Measurements from ENCODE around the gene LRRC9. TPM values are rescaled to one million over a fixed set of nuclear protein-coding genes. Genes with fewer than 3 reads are reported as not detected.
A peak's percentile ranks its signal among the peaks of the same experiment; 100 is the strongest.

Gene LRRC9
- total RNA-seq, 1 donor from 2014 or later = not detected

DNA sequence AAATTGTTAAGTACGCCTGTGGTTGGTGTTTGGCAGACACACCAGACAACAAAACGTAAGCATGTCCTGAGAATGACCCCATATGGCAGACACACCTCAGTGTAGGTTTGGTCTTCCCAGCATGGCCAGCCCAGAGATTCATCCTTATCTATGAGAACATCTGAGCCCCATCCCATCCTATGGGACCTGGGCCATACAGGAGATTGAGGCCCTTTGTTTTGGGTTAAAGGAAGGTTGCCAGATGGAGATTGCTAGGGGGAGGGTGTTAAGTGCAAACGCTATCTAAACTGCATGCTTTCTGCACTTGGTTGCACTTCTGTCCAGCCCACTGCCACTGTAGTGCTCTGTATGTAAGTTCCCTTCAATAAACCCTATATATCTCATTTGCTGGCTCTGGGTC, 167.7 kb downstream of the LRRC9 start:
- Histone ChIP-seq H3K4me3 (no peak overlapping the region), H3K9me3 (no peaks in the 10 kb centered on the region), H3K27ac (no peak overlapping the region), H3K27me3 (ENCODE audit: low read depth) (no peaks in the 10 kb centered on the region), H3K4me1 (peaks cover 12% of the 10 kb centered on the region), H3K36me3 (no peaks in the 10 kb centered on the region)
- TF ChIP-seq, protein P1, sequence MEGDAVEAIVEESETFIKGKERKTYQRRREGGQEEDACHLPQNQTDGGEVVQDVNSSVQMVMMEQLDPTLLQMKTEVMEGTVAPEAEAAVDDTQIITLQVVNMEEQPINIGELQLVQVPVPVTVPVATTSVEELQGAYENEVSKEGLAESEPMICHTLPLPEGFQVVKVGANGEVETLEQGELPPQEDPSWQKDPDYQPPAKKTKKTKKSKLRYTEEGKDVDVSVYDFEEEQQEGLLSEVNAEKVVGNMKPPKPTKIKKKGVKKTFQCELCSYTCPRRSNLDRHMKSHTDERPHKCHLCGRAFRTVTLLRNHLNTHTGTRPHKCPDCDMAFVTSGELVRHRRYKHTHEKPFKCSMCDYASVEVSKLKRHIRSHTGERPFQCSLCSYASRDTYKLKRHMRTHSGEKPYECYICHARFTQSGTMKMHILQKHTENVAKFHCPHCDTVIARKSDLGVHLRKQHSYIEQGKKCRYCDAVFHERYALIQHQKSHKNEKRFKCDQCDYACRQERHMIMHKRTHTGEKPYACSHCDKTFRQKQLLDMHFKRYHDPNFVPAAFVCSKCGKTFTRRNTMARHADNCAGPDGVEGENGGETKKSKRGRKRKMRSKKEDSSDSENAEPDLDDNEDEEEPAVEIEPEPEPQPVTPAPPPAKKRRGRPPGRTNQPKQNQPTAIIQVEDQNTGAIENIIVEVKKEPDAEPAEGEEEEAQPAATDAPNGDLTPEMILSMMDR (IDR thresholded peaks at IDR 0.05) = no peak
- DNase-seq (no peak), ATAC-seq (no peak)
- intact Hi-C loops (cut with DNase I) = no loop called here

DNA sequence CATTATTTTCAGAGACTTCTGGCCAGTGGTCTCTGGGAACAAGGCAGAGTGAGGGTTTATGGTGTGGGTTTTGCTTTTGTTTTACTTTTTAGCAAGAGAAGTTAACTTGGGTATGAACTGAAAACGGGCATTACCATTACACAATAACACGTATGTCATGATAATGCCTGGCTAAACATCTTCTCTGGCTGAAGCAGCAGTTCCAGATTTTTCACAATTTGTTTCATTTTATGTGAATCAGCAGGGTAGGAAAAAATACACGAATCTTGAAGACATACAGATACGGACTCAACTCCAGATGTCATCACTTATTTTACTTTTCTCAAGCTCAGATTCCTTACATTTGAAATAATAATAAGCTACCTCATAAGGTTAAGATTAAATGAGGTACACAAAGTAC, 169.3 kb downstream of the LRRC9 start:
- TF ChIP-seq, protein P1 (IDR thresholded peaks at IDR 0.05) = no peak
- intact Hi-C loops (cut with DNase I) = no loop called here
- no peaks in the 10 kb centered on the region for H3K9me3 ChIP-seq
- H3K27ac ChIP-seq = no peak overlapping the region
- H3K27me3 ChIP-seq (ENCODE audit: low read depth) = no peaks in the 10 kb centered on the region
- DNase-seq (no peak), ATAC-seq (no peak)
- H3K36me3 ChIP-seq = no peaks in the 10 kb centered on the region
- H3K4me1 ChIP-seq = peaks cover 27% of the 10 kb centered on the region
- H3K4me3 ChIP-seq = no peak overlapping the region

DNA sequence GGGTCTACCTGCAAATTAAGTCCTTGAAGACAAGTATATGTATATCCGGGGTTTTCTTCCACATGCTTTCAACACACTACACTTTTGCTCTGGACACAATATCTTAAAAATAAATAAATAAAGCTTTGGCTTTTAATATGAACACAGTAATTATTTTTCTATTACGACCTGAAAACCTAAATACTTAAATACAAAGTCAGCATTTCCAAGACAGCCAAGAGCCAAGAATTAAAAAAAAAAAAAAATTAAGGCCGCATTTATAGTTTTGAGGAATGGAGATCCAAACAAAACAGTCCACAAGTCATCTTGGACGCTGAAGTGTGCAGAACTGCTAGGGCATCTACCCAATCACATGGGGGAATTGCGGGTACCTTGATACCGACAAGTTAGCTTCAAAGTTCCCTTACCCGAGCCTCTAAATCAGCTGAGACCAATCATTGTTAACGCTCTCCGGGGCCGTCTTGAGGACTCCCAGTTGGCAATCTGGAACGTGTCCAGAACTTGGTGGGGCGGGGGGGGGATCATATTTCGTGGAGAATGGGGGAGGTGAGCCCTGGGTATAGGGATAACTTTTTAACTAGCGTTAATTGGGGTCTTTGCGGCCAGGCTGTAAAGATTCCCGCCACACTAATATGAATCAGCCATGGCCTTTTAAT, 171.0 kb downstream of the LRRC9 start:
- no peaks in the 10 kb centered on the region for H3K9me3 ChIP-seq
- intact Hi-C loops (cut with DNase I) = no loop called here
- H3K4me3 ChIP-seq = peak overlapping the region; percentile 78
- peak; percentile 31 to 54 for ATAC-seq
- peaks cover 43% of the 10 kb centered on the region for H3K4me1 ChIP-seq
- TF ChIP-seq, protein P1 (IDR thresholded peaks at IDR 0.05) = no peak
- no peaks in the 10 kb centered on the region for H3K27me3 ChIP-seq (ENCODE audit: low read depth)
- peak overlapping the region; percentile 97 for H3K27ac ChIP-seq
- peak; percentile 45 for DNase-seq
- no peaks in the 10 kb centered on the region for H3K36me3 ChIP-seq

DNA sequence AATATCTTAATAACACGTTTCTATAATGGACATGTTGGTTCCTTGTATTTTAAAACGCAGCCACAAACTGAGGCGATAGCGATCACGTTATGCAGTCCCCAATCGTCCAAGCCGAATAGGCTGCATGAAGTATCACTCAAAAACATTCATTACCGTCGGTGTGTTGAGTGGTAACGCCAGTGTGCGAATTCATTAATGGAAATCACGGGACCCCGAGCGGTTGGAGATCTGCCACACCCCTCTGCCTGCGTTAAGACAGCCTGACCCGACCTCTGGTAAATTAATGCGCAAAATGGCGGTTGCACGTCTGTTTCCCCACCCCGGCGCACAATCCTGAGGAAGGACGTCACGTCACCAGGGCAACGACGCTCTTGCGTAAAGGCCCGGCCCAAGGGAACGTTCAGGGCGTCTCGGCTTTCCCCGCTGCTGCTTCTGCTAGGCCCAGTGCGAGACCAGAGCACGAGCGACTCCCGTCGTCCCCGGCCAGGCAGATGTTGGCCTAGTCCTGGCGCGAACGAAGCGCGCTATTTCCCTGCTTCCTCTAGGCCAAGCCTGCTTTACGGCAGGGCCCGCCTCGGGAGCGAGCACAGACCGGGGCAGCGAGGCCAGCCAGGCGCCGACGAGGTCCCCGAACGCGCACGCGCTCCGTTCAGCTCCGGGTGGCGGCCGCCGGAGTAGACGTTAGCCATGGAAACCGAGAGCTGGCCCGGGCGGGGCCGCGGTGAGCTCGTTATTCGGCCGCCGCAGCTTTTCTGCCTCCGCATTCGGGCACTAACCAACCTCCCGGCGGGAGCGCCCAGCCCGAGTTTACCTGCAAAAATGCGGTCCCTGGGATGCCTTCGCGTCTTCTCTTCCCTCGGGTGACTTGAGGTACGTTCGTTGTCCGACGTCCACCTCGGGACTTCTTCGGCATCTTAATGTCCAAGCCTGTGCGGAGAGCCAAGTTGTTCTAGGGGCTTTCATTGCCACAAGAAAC, 171.9 kb downstream of the LRRC9 start, which contains the start of gene PCNX4:
TSS of gene PCNX4 (plus strand) at position 374 of the 976 bp plus-strand sequence. CDS start 15,716 bp downstream, outside the sequence.
- no peaks in the 10 kb centered on the region for H3K36me3 ChIP-seq
- peak within 1 kb of the TSS; percentile 78 for H3K4me3 ChIP-seq
- ATAC-seq (peak; percentile 99), DNase-seq (peak; percentile 98)
- H3K27ac ChIP-seq = peak within 1 kb of the TSS; percentile 97
- no peaks in the 10 kb centered on the region for H3K27me3 ChIP-seq (ENCODE audit: low read depth)
- intact Hi-C loops (cut with DNase I) = no loop called here
- H3K9me3 ChIP-seq = no peaks in the 10 kb centered on the region
- TF ChIP-seq, protein P1 (IDR thresholded peaks at IDR 0.05) = no peak
- H3K4me1 ChIP-seq = peaks cover 45% of the 10 kb centered on the region

DNA sequence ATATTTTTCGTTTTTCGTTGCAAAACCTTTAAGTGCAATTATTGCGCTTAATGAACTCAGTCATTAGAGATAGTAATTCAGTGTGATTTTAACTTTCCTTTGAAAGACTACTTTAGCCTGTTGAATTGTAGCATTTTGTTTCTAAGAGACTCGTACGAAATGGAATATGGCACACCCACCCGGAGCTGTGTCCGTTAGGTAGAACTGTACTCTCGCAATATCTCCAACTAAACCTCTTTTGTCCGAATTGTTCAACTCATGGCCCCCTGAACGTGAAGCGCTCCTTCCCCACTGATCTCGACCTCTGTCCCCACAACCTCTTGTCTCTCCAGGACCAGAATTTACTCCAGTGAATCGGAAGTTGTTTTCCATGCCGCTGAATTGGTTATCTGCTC, 172.6 kb downstream of the LRRC9 start:
- ATAC-seq (peak; percentile 2 to 28), DNase-seq (no peak)
- Histone ChIP-seq H3K27ac (peak overlapping the region; percentile 97), H3K27me3 (ENCODE audit: low read depth) (no peaks in the 10 kb centered on the region), H3K36me3 (peaks cover 5% of the 10 kb centered on the region), H3K9me3 (no peaks in the 10 kb centered on the region), H3K4me1 (peaks cover 45% of the 10 kb centered on the region), H3K4me3 (peak overlapping the region; percentile 78)
- intact Hi-C loops (cut with DNase I) = no loop called here
- TF ChIP-seq, protein P1 (IDR thresholded peaks at IDR 0.05) = no peak

Measured in lower lobe of right lung (tissue), 2 donors.